Ramos (cell line): ENCODE results near the gene COL6A5.
"Not testable (repeated sequence)": the region's sequence is repeated elsewhere in the genome, so short reads cannot be mapped to it uniquely, and the experiment has no call there.

Experiments used
- in situ Hi-C: fragments of 300-500 bp; cut with MboI; formaldehyde crosslinking; loops from one replicate; pipeline ENCODE4 v1.14.3; 2022; ENCODE audit warnings: low sequenced_read_pairs; ENCODE audit not compliant: unreplicated experiment

Gene COL6A5

DNA sequence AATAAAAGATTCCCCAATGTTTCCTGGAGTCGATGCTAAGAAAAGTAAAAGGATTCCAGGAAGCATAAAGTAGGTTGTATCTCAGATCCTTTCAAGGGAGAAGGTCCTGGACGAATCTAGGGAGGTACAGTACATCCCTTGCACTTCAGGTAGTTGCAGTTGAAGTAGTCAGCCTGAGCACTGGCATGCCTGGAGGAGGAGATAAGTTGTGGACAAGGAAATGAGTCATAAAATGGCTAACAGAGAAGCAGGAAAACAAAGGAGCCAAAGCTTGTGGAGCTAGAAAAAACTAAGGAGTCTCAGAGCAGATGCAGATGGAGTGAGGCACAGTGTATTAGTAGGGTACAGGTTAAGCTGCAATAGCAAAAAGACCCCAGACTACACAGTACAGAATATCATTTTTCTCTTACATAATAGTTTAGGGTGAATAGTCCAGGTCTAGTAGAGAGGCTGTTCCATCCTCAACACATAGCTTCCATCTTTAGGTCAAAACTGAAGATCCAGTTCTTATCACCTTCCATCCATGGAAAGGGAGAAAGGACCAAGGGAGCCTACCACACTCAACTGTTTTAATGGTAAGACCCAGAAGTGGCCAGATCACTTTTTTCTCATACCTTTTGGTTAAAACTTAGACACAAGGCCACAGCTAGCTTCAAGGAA lies 41.3 kb downstream of the COL6A5 start:
- in situ Hi-C loops = no loop called here

DNA sequence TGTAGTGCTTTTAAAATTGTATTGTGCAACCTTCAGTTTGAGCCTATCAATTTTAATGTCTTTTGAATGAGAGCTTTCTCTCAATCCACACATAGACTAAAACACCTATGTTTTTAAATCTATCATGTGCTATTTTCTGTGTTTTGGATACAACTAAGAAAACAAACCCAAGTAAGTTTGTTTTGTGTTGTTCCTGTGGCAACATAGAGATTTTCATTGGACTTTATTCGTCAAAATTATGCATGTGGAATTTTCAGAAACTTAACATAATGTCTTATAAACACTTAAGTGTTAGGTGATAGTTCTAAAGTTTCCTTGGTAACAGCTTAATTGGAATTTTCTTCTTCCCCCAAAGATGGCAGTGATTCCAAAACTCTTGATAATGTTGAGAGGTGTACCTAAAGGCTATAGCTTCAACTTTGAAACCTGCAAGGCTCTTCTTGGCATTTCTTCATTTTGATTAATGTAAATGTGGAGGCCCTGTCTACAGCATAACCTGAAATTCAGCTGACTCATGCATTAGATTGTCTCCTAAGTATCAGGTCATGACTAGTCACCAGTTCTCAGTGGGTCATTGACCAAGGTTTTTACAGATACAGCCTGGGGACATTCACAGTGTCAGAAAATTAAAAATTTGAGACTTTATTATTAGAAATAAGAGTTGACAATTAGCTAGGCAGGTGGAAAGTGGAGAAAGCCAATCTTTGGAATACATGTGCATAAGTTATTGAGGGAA lies 44.4 kb downstream of the COL6A5 start:
- in situ Hi-C loops = no loop called here

DNA sequence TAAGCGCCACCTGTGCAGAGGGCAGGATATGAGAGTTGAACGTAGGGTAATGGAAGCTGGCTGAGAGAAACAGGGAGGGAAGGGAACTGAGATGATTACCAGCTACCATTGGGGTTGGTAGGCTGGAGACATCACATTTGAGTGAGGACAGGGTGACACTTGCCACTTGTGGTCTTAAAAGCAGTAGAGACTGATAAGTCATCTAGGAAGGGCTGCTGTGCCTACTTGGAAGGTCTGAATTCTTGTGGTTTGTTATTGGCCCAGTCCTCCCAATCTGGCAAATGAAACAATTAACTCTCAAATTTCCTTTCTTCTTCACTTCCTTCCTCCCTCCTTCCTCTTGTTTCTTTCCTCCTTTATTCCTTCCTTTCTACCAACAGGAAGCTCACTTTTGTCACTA lies 46.8 kb downstream of the COL6A5 start:
- in situ Hi-C loops = no loop called here

DNA sequence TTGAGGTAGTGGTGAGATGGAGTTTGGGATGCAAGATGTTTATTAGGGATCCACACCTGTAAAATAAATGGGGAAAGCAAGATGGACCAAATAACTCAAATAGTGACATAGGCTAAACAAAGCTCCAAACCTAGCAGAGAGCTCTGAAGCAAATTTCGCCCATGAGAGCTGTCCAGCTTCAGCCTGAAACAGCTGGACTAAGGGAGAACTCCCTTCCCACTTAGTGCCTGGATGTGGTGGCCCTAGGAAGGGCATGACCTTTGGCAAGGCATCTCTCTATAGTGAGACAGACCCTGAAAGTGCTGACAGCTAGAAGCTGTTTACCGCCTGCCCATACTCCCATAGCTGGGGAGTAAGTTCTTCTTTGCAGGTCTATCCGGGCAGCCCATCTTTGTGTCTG lies 48.1 kb downstream of the COL6A5 start:
- in situ Hi-C loops = no loop called here

DNA sequence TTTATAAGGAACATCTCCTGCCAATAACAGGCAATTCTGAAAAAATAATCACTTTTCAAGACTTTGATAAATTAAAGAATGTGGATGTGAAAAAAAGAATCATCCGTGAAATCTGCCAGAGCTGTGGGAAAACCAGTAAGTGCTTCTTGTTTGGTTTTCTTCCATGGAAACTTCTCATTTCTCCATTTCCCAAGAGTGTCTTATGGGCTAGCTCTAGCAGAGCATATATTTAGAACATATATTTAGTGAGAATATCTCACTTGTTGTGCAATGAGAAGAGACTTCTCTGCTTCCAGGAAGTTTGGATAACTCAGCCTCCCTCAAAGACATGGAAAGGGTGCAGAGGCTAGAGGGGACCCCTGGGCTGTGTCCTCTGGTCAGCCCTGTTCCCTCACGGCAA lies 49.9 kb downstream of the COL6A5 start:
- in situ Hi-C loops = no loop called here

DNA sequence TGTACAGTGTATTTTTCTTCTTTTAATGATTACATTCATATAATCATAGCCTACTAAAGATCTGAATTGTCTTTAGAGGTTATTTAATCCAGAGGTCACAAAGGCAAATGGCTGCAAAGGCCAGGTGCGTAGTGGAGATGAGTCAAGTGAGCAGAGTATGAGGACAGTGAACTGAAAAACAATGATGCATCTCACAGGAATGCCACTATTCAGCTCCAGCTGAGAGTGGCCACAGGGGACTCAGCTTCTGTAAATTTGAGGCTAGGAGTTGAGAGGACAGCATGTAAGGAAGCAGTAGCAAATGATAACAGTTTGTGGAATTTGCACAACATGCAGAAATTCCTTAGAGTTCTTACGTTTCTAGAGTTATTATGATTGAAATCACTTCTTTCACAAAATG lies 50.4 kb downstream of the COL6A5 start:
- in situ Hi-C loops = no loop called here

DNA sequence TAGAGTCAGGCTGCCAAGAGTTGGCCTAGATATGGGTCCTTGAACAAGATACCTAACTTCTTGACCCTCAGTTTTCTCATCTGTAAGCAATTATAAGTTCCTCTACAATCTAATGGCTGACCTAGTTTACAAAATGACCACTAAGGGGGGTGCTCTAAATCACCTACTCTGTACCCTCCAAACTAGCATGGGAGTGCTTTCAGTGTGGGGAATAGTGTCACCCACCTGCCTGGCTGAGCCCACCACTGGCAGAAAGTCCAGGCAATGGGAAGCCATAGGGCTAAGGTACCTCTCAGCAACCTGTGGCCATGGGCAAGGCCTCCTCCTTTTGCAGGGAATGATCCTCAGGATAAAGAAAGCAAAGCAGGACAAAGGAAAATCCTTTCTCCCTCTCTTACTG lies 58.9 kb downstream of the COL6A5 start:
- in situ Hi-C loops = no loop called here

DNA sequence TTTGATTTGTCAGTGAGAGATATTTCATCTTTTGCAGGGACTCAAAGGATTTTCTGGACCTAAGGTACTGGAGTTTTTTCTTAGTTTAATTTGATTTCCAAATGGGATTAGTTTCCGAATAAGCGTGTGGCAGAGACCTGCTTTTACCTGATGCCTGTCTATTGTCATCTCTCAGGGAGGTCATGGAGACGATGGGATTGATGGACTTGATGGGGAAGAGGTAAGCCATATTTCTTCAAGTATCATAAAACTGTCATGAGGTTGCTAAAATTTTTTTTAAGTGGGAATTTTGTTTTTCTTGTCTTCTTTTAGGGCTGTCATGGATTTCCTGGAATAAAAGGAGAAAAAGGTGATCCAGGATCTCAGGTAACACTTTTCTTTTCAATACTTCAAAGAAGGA lies 60.5 kb downstream of the COL6A5 start:
- in situ Hi-C loops = no loop called here

DNA sequence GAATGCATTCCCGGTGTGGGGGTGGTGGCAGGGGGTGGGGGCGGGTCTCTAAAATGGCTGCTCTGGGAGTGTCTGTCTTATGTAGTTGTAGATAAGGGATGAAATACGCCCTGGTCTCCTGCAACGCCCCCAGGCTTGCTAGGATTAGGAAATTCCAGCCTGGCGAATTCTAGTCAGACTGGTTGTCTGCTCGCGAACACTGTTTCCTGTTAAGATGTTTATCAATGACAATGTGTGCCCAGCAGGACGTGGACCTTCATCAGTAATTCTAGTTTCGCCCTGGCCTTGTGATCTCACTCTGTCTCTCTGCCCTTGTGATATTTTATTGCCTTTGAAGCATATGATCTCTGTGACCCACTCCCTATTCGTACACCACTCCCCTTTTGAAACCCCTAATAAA lies 62.8 kb downstream of the COL6A5 start:
- in situ Hi-C loops = not testable (repeated sequence)

DNA sequence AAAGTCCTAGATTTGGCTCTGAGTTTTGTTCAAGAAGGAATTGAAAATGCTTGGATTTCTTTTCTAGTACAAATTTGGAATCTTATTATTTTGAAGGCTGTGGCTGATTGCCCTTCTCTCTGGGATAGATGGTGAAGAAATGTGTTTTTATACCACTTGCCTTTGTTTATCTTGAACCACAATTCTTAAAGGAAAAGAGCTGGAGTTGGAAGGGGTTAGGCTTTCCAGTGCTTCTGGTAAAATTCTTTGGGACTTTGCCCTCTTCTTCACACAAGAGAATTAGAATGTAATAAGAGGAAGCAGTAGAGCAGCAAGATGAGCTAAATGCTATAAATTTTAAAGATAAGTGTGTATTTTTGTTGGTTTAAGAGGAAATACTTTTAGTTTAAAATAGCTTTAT lies 65.8 kb downstream of the COL6A5 start:
- in situ Hi-C loops = no loop called here

DNA sequence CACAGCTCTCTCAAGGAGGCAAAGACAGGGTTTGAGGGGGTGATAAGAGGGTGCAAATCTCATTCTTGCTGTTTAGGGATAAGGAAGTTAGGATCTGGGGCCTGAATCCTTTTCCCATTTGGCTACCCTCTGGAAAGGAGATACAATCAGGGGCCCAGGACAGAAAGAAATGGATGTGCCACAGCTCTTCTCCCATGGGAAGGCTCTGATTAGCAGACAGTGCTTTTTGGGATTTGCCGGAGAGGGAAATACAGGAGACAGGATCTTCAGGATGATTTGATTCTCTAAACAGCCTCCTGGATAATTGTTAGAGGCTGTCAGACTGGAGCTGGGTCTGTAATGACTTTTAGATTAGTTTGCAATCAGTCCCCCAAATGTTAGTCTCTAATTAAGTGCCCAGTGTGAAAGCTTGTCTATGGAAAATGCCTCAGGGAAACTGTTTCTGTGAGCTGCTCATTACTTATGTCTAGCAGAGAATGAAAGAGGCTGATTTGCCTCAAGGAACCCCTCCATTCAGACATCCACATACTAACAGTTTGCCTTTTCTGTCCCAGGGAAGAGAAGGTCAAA lies 67.6 kb downstream of the COL6A5 start:
- in situ Hi-C loops = no loop called here

DNA sequence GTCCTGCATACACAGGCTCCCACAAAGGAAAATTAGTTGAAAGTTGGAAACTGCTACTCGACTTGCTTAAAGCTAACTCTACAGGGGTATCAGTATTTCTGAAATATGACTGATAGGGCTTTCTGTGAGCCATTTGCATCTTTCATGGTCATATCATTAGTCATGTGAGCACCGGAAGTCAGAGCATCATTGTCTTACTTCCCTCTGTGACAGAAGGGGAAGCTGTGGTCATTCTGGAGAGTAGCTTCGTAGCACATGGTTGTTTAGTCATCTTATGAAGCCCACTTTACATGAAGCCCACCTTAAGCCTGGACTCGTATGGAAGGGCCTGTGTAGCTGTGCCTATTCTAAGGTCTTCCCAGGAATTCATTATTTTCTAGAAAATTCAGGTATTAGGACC lies 69.0 kb downstream of the COL6A5 start:
- in situ Hi-C loops = no loop called here

DNA sequence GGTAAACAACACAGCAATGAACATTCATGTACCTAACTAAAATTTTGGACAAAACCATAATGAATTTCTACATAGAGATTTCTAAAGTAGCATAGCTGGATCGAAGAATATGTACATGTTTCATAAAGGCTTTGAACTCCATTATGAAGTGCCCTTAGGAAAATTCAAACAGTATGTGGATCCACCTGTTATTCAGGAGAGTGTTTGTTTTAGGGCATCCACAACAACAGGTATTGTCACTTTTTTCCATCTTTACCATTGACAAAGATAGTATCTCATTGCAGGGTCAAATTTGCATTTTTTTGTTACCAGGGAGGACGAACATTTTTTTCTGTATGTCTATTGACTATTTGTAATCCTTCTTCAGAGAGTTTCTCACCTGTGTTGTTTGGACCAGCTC lies 75.0 kb downstream of the COL6A5 start:
- in situ Hi-C loops = no loop called here

DNA sequence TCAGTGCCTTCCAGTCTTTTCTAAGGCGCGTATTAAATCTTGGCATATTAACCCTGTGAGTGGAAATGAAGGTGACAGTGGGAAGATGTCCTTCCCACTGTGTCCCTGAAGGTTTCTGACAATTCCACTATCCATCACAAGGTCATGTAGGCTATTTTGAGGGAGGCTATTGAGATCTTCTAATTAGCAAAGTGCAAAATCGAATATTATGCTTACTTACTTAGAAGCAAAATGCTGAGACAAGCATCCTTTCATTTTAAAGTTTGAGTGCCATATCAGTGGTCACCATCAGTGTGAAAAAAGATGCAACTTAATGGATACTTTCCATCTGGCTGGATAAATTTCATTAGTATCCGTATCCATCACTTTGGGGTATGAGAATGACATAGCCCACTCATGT lies 77.6 kb downstream of the COL6A5 start:
- in situ Hi-C loops = no loop called here

DNA sequence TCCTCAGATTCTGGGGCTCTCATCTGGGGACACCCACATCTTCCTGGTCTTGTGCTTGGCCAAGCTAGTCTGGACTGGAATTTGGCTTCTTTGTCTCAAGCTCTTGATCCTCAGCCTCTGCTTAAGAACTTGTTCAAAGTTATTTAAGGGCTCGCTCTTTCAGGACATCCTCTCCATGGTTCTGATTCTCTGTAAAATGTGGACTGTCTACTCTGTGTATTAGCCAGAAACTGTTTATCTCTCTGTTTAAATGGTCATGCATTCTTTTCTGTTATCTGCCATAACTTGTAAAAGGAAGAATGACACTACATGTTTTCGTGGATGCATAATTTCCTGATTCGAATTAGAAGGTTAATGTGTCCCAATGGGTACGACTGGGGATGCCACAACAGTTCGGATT lies 79.4 kb downstream of the COL6A5 start:
- in situ Hi-C loops = no loop called here

DNA sequence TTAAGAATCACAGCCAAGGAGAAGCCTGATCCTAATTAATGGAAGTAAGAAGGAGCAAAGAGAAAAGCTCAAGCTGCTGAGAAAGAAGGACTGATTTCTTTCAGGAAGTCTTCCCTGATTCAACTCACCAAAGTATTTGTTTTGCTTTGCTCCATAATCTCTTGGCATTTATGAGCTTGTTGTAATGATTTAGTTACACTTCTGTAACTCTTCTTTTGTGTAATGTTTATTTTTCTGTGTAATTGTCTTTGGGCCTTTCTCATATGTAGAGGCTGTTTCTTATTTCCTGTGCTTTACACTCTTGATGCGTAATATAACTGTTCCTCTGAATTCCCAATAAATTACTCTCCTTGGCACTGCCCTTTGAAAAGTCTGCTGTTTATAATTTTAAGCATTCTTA lies 80.0 kb downstream of the COL6A5 start:
- in situ Hi-C loops = no loop called here

DNA sequence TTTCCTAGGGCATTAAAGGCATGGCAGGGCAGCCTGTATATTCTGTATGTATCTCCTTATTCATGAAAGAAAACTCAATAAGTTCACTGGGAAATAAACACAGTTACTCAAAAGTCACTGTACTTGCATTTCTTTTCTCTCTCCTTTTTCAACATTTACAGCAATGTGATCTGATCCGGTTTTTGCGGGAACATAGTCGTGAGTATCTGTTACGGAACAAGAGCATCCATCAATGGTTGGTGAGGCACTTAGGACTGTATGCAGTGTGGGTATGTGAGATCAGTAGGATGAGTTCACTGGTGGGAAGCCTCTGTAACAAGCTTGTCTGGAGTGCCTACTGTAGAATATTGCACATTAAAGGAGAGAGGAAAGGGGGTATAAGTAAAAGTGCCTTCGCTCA lies 80.7 kb downstream of the COL6A5 start:
- in situ Hi-C loops = no loop called here

DNA sequence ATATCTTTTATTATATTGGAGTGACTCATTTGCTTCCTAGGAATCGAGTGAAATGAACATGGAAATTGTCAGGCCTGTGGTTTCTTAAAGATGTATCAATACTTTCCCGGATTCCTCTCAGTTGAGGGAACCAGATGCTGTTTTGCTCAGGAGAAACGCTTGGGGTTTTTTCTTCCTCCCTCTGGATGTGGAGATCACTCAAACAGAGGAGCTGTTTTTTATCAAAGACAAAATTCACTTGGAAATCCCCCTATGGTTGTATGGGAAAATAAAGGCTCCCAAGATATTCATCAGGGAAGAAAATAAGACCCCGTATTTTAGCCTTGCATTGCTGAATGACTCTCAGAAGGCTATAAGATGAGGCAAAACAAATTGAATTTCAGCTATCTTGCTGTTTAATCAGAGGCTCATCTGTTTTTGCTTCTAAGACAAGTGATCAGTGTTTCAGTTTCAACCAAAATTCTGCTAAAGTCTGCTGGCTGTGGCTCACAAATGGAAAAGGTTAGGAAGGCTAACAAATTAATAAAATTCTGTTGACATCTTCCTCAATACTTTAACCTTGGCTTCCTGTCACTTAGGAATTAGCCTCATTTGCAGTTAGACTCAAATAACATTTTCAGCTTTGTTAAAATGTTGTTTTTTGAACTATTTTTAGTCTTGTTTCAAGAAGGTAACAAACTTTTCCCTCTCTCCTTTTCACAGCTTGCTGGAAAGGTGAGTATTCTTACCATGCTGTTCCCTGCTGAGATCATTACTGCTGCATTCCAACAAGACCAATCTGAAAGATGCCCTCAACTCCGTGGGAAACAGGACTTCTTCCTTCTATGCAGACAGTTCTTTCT lies 83.6 kb downstream of the COL6A5 start:
- in situ Hi-C loops = no loop called here

DNA sequence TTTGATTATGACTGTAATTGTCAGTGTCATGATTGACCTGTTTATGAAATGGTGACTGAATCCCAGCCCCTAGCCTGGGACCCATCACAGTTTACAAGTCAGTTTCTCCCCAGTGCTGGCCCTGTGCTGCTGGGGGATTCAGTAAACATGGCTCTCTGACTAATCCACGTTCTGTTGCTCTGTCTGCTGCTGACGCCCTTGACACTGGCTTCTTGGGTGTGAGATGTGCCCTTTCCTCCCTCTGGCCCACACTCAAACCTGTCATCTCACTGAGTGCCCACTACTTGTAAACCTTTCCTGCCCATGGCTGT lies 84.2 kb downstream of the COL6A5 start:
- in situ Hi-C loops = no loop called here

DNA sequence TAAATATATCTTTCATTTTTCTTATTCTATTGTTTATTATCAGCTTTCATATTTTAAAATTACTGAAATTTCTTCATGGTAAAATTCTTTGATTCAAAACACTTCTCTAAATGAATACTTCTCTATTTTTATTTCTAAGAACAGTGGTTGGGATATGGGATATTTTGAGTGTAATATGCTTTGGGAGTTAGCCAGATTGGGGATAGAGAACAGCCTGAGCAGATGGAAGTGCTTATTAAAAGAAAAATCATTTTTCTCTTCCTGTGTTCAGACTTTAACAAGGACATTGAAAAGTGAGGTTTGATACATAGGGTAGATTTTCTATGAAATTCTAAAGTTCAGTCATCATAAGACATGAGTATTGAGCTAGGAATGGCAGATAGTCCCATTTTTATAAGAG lies 84.8 kb downstream of the COL6A5 start:
- in situ Hi-C loops = no loop called here

DNA sequence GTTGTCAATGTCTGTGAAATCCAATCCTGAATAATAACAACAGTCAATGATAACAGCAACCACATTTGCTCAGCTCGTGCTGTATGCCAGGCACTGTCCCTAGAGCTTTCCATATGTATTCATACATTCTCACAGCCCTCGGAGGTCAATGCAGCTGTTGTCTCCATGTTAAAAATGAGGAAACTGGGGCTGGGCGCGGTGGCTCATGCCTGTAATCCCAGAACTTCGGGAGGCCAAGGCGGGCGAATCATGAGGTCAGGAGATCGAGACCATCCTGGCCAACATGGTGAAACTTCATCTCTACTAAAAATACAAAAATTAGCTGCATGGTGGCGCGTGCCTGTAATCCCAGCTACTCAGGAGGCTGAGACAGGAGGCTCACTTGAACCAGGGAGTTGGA lies 86.6 kb downstream of the COL6A5 start:
- in situ Hi-C loops = not testable (repeated sequence)
